ENCODE data around the gene RGL1. TPM values are rescaled to one million over a fixed set of nuclear protein-coding genes. Genes with fewer than 3 reads are reported as not detected.

Gene RGL1
- total RNA-seq, 2 donors from 2014 or later, result 1.7 to 2.2 TPM

GRCh38 chr1:183913567-183913993, 108.7 kb downstream of the RGL1 start:
- DNase-seq (no peak), ATAC-seq (replicated peaks in 1 of 2) (no peak)
- Mint-ChIP-seq H3K4me1 (ENCODE audit: low read depth) (peaks cover 44% of the 10 kb centered on the region), H3K36me3 (ENCODE audit: insufficient read depth in 2 of 2) (peaks cover 0 to 2% of the 10 kb centered on the region in 2 donors), H3K4me3 (no peak overlapping the region), H3K27ac (no peak overlapping the region), H3K27me3 (ENCODE audit: low read depth) (no peaks in the 10 kb centered on the region), H3K9me3 (no peaks in the 10 kb centered on the region)

- Mint-ChIP-seq H3K4me3 (no peak overlapping the region), H3K9me3 (no peaks in the 10 kb centered on the region), H3K27ac (no peak overlapping the region), H3K27me3 (ENCODE audit: low read depth) (no peaks in the 10 kb centered on the region), H3K36me3 (ENCODE audit: insufficient read depth in 2 of 2) (no peaks in the 10 kb centered on the region), H3K4me1 (ENCODE audit: low read depth) (peaks cover 44% of the 10 kb centered on the region)
- DNase-seq, result no peak
- ATAC-seq (replicated peaks in 1 of 2), result no peak
Measured at GRCh38 chr1:183914276-183914675, 109.4 kb downstream of the RGL1 start.

- Mint-ChIP-seq H3K27me3 (ENCODE audit: low read depth) (no peaks in the 10 kb centered on the region), H3K4me3 (no peak overlapping the region), H3K27ac (no peak overlapping the region), H3K36me3 (ENCODE audit: insufficient read depth in 2 of 2) (no peaks in the 10 kb centered on the region), H3K9me3 (no peaks in the 10 kb centered on the region), H3K4me1 (ENCODE audit: low read depth) (peaks cover 42% of the 10 kb centered on the region)
- DNase-seq, result no peak
- no peak for ATAC-seq (replicated peaks in 1 of 2)
Measured at GRCh38 chr1:183914891-183915290, 110.0 kb downstream of the RGL1 start.

DNA sequence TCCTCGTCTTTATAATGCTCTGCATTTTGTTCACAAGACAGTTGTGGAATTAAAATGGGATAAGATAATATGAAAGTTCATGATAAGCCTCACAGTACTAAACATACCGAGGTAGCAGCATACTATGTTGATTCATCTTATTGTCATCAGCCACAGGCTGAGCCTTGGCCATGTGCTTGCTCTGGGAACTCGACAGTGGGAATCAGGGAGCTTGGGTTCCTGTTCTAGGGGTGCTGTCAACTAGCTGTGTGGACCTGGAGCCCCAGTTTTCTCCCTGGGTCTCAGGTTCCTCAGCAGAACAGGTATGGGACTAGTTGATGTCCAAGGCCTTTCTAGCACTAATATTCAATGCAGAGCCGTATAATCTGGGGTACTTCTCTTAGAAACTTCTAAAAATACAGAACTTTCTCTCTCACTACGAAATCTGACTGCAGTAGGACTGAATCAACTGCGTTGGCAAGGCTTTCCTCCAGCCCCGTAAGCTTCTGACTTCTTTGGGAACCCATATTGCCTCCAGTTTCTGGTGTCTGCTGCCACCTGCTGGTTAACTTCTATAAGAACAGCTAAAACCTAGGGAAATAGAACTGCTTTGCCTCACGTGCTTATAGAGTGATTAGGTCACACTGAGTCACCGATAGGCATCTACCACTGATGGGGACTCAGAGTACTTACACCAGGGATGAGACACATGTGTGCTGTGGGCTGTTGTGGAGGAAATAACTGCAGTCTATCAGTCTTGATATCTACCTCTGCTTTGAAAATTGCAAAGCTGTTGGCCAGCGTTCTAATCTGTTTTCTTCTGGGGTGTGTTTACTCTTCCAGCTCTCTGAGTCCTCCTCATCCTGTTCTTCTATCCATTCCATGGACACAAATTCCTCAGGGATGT, 110.9 kb downstream of the RGL1 start:
- H3K4me3 Mint-ChIP-seq, result peak overlapping the region; percentile 59 to 75
- ATAC-seq (replicated peaks in 1 of 2) (peak; percentile 100), DNase-seq (peak; percentile 81 to 82)
- H3K9me3 Mint-ChIP-seq, result no peaks in the 10 kb centered on the region
- H3K27me3 Mint-ChIP-seq (ENCODE audit: low read depth), result no peaks in the 10 kb centered on the region
- no peaks in the 10 kb centered on the region for H3K36me3 Mint-ChIP-seq (ENCODE audit: insufficient read depth in 2 of 2)
- H3K27ac Mint-ChIP-seq, result peak overlapping the region; percentile 61
- peaks cover 32% of the 10 kb centered on the region for H3K4me1 Mint-ChIP-seq (ENCODE audit: low read depth)

DNA sequence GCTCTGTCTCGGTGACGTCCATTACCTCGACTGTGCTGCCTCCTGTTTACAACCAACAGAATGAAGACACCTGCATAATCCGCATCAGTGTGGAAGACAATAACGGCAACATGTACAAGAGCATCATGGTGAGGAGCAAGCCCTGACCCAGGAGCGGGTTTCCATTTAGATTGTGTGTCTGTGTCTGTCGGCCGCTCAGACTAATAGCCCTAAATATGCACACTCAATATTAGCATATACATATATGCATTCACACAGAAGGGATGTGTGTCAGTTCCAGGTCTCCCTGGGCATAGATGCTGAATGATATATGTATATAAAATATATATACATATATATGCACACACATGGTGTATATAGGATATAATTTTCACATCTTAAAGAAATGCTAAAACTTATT, 111.7 kb downstream of the RGL1 start:
- H3K4me3 Mint-ChIP-seq, result peak overlapping the region; percentile 59 to 75

DNA sequence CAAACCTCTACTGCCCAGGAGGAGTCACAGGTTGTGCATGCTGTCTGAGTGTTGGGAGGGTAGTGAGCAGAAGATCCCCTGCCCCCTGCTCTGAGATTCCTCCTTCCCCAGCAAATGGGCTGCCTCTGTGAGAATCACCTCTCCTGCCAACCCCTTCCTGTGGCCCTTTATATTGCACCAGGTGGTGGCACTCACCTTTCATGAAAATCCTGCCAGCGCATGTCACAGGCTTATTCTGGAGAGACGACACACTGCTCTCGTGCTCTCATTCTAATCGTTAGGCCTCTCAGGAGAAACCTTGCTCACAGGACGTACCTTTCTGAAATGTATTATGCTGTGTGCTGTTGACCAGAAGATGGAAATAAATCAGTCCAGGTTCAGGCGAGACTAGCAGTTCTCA, 113.7 kb downstream of the RGL1 start:
- no peak for ATAC-seq (replicated peaks in 1 of 2)
- Mint-ChIP-seq H3K4me3 (no peak overlapping the region), H3K36me3 (ENCODE audit: insufficient read depth in 2 of 2) (no peaks in the 10 kb centered on the region), H3K9me3 (no peaks in the 10 kb centered on the region), H3K27me3 (ENCODE audit: low read depth) (no peaks in the 10 kb centered on the region), H3K4me1 (ENCODE audit: low read depth) (peaks cover 14% of the 10 kb centered on the region), H3K27ac (no peak overlapping the region)
- DNase-seq, result no peak

More for the DNA sequence above, 111.7 kb downstream of the RGL1 start:
- ATAC-seq (replicated peaks in 1 of 2) (no peak), DNase-seq (no peak)
- Mint-ChIP-seq H3K4me1 (ENCODE audit: low read depth) (peaks cover 25% of the 10 kb centered on the region), H3K36me3 (ENCODE audit: insufficient read depth in 2 of 2) (no peaks in the 10 kb centered on the region), H3K9me3 (no peaks in the 10 kb centered on the region), H3K27ac (peak overlapping the region; percentile 61), H3K27me3 (ENCODE audit: low read depth) (no peaks in the 10 kb centered on the region)

GRCh38 chr1:183920651-183921050, 115.7 kb downstream of the RGL1 start:
- Mint-ChIP-seq H3K4me1 (ENCODE audit: low read depth) (peaks cover 10% of the 10 kb centered on the region), H3K9me3 (no peaks in the 10 kb centered on the region), H3K36me3 (ENCODE audit: insufficient read depth in 2 of 2) (peaks cover 0 to 1% of the 10 kb centered on the region in 2 donors), H3K4me3 (no peak overlapping the region), H3K27ac (no peak overlapping the region), H3K27me3 (ENCODE audit: low read depth) (no peaks in the 10 kb centered on the region)
- ATAC-seq (replicated peaks in 1 of 2) (no peak), DNase-seq (no peak)

GRCh38 chr1:183922197-183922596, 117.3 kb downstream of the RGL1 start:
- H3K27ac Mint-ChIP-seq, result no peak overlapping the region
- H3K27me3 Mint-ChIP-seq (ENCODE audit: low read depth), result no peaks in the 10 kb centered on the region
- no peak for DNase-seq
- ATAC-seq (replicated peaks in 1 of 2), result no peak
- H3K4me1 Mint-ChIP-seq (ENCODE audit: low read depth), result no peaks in the 10 kb centered on the region
- H3K36me3 Mint-ChIP-seq (ENCODE audit: insufficient read depth in 2 of 2), result peaks cover 0 to 1% of the 10 kb centered on the region in 2 donors
- H3K4me3 Mint-ChIP-seq, result no peak overlapping the region
- H3K9me3 Mint-ChIP-seq, result no peaks in the 10 kb centered on the region

DNA sequence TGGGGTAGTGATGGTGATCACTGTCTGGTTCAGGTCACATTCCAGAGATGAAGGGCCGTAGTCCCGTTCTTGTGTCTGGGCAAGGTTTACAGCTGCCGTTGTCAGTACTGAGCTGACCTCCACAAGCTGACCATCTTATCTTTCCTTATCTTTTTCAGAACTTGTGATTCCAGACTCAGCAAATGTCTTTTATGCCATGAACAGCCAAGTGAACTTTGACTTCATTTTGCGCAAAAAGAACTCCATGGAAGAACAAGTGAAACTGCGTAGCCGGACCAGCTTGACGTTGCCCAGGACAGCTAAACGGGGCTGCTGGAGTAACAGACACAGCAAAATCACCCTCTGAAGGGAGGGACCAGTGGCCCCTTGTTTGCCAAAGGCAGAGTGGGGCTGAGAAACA, 121.0 kb downstream of the RGL1 start:
- no peaks in the 10 kb centered on the region for H3K9me3 Mint-ChIP-seq
- H3K27ac Mint-ChIP-seq, result no peak overlapping the region
- no peaks in the 10 kb centered on the region for H3K27me3 Mint-ChIP-seq (ENCODE audit: low read depth)
- ATAC-seq (replicated peaks in 1 of 2) (no peak), DNase-seq (no peak)
- H3K4me1 Mint-ChIP-seq (ENCODE audit: low read depth), result no peaks in the 10 kb centered on the region
- no peak overlapping the region for H3K4me3 Mint-ChIP-seq
- H3K36me3 Mint-ChIP-seq (ENCODE audit: insufficient read depth in 2 of 2), result peaks cover 0 to 1% of the 10 kb centered on the region in 2 donors

- ATAC-seq (replicated peaks in 1 of 2), result no peak
- Mint-ChIP-seq H3K9me3 (no peaks in the 10 kb centered on the region), H3K4me3 (no peak overlapping the region), H3K4me1 (ENCODE audit: low read depth) (no peaks in the 10 kb centered on the region), H3K27me3 (ENCODE audit: low read depth) (no peaks in the 10 kb centered on the region), H3K27ac (no peak overlapping the region), H3K36me3 (ENCODE audit: insufficient read depth in 2 of 2) (peaks cover 0 to 1% of the 10 kb centered on the region in 2 donors)
- no peak for DNase-seq
Measured at GRCh38 chr1:183926983-183927382, 122.1 kb downstream of the RGL1 start.

DNA sequence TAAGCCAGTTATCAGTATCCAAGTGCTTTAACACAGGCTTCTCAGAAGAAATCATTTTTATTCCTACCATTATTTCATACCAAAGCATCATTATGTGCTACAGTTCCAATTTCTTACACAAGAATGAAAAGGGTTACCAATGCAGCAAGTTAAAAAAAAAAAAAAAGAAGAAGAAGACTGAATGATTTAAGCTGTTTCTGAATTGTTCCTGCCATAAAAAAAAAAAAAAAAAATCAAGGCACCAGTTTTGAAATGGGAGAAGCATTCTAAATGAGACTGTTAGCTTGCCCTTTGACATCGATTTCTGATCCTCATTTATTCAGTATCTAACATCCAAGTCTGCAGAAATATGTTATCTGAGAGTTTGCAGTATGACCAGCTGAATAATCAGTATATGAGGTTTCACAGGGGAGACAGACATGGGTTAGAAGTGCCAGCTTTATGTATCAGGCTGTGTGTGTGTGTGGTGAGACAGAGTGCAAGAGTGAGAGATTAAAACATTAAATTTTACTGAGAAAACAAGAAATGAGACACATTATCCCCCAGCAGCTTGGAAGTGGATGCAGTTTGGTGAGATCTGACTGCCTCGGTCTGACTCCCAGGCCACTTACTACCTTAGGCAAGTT, 126.8 kb downstream of the RGL1 start:
- DNase-seq, result no peak
- ATAC-seq (replicated peaks in 1 of 2), result no peak
- Mint-ChIP-seq H3K27ac (no peak overlapping the region), H3K36me3 (ENCODE audit: insufficient read depth in 2 of 2) (no peaks in the 10 kb centered on the region), H3K4me3 (no peak overlapping the region), H3K4me1 (ENCODE audit: low read depth) (peaks cover 6% of the 10 kb centered on the region), H3K9me3 (no peaks in the 10 kb centered on the region), H3K27me3 (ENCODE audit: low read depth) (no peaks in the 10 kb centered on the region)

DNA sequence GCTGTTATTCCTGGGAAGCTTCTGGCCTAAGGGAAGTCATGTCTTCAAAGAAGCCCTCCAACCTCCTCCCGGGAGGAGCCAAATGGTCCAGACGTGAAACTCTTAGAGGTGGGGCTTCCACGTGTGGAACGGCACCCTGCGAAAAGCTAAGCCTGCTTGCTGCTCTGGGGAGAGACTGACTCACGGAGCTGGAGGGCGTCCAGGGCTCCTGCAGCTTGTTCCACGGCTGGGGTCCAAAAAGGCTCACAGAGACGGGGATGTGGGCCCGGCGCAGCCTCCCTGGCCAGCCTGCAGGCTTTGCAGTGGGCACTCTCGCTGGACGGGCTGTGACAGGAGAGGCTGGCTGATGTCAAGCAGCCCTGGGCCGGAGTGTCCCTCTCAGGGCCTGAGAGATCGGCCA, 127.5 kb downstream of the RGL1 start:
- H3K4me1 Mint-ChIP-seq (ENCODE audit: low read depth), result peaks cover 6% of the 10 kb centered on the region
- ATAC-seq (replicated peaks in 1 of 2), result no peak
- no peaks in the 10 kb centered on the region for H3K36me3 Mint-ChIP-seq (ENCODE audit: insufficient read depth in 2 of 2)

DNA sequence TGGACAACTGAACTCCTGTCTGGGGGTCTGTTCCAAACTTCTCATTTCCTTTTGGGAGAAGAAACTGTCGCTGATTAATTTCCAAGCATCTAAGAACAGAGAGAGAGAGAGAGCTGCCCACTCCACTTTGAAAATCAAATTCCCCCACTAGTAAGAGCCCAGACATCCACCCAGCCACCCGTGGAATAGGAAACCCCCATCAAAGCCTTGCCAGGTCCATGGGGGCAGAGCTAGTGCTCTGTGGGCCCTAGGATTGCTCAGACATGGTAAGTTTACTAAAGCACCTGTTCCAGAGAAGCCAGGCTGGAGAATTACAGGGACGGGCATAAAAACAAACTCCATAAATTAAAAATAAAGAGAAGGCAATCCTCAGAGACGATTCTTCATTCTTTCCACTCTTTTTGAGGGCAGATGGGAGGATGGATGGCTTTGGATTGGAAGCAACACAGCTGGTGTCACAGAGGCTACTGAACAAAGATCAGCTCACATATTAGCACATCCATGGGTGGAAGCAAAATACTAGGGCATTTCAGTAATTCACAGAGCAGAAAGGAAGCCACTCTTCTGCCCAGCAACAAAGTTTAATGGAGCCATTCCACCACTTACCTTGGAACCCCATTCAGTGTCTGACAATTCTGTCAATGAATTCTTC, 128.7 kb downstream of the RGL1 start:
- Mint-ChIP-seq H3K36me3 (ENCODE audit: insufficient read depth in 2 of 2) (no peaks in the 10 kb centered on the region), H3K27ac (no peak overlapping the region), H3K27me3 (ENCODE audit: low read depth) (no peaks in the 10 kb centered on the region), H3K4me1 (ENCODE audit: low read depth) (peaks cover 6% of the 10 kb centered on the region), H3K9me3 (no peaks in the 10 kb centered on the region), H3K4me3 (no peak overlapping the region)
- no peak for DNase-seq
- no peak for ATAC-seq (replicated peaks in 1 of 2)

More for the DNA sequence above, 127.5 kb downstream of the RGL1 start:
- H3K27me3 Mint-ChIP-seq (ENCODE audit: low read depth), result no peaks in the 10 kb centered on the region
- no peak overlapping the region for H3K4me3 Mint-ChIP-seq
- H3K27ac Mint-ChIP-seq, result no peak overlapping the region
- DNase-seq, result no peak
- H3K9me3 Mint-ChIP-seq, result no peaks in the 10 kb centered on the region

All from activated T-cell treated with anti-CD3 and anti-CD28 coated beads, Interleukin-2, amount 50 U/mL, for 72 hours (primary cell).